HG02970 (cell line): Measurements from ENCODE around the gene GALNT10.

Experiments
- ATAC-seq: cut with Tn5 transposase; IDR thresholded peaks from one replicate; pipeline ENCODE4 v1.9.1; 2021; ENCODE audit warnings: mild to moderate bottlenecking, moderate library complexity, moderate number of reproducible peaks; ENCODE audit not compliant: unreplicated experiment, low FRiP score

The GALNT10 gene

DNA sequence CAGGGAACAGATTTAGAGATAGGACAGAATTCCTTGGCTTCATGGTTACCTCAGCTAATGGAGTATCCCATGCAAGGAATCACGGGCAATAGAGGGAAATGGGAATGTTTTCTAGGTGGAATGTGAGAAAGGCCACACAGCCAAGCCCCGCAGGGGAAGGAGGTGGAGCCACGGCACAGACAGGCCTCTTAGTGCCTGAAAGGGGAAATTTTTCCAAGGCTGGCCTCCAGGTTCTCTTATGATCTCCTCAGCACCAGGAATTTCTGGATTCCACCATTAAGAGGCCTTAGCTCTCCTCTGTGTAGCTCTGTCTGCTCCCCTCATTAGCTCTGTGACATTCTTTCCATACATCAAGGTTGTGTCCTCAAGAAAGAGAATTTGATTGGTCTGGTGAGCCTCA lies 124.7 kb downstream of the GALNT10 start:
- ATAC-seq = no peak

- no peak for ATAC-seq
Measured at GRCh38 chr5:154315756-154316155, 125.2 kb downstream of the GALNT10 start.

DNA sequence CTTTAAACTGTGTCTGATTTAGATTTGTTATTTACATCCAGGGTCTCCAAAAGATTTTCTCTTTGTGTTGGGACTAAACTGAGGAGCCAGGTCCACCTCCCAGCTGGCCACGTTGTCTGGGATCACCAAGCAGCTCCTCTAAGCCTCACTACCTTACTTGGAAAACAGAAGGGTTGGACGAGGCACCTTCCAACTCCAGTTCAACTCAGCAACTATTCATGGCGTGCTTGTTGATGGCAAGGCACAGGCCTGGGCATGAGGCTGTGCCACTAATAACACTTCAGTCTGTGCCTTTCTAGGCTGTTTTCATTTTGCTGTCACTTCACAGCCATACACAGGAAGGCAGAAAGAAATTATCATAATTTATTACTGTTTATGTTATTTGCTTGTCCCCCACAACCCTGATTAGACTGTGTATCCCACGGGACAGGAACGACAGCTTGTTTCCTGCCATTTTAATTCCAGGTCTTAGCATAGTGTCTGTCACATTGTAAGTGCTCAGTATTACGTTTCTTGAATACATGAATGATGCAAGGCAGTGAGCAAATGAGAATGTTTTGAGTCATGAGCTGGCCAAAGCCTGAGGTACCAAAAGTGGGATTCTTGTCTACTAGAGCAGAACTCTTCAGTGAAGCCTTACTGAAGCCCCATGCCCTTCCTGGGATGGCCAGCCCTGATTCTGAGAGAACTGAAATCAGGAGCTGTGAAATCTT lies 125.8 kb downstream of the GALNT10 start:
- ATAC-seq = no peak

- no peak for ATAC-seq
Measured at GRCh38 chr5:154317916-154318315, 127.4 kb downstream of the GALNT10 start.

DNA sequence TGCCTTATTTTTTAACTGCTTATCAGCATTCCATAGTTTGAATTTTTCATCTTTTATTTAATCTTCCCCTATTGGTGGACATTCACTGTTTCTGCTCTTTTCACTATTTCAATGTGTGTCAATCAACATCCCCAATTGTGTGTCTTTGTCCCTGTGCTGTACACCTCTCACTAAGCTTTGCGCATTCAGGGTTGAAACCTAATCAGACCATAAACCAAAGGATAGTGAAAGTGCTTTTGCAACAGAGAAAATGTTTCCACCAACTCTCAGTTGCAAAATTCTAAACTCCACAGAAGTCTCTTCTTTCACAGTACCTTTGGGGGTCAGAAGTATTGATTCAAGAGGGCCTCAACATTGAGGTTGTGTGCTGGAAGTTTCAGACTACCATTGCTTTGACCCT lies 128.2 kb downstream of the GALNT10 start:
- ATAC-seq = no peak

- ATAC-seq = no peak
Measured at GRCh38 chr5:154319736-154320135, 129.2 kb downstream of the GALNT10 start.

DNA sequence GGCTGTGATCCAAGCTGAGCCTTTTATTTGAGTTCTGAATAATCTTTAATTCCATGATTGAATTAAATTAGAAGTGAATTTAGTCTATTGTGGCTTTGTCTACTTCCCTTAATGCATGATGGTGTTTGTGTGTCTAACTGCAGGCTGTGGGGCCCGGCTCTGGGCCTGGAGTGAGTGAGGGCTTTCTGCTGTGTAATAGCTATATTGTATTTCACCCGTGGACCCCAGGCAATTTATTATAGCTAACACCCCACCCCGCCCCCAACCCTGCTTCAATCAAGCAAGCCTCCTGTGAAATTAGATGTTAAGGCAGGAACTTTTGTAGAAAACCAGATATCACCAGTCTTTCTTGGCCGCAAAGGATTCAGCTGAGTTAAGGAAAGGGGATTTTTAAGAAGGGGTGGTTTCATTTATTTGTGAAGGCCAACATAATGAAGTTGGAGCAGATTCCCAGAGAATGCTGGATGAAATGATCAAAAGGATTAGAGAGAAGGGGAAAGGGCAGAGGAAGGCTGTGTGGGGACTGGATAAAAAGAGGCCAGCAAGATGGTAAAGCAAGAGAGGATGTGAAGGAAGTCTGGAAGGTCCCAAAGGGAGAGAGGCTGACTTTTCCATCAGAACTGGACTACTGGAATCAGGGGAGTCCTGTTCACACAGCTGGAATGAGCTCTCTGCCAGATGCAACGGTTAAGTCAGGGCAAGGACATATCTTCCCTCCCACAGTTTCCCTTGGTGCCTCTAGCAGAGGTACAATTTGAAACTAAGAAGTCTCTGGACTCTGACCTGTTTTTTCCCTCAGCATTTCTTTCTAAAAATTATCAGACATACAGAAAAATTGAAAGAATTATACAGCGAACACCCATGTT lies 129.9 kb downstream of the GALNT10 start:
- ATAC-seq = no peak

DNA sequence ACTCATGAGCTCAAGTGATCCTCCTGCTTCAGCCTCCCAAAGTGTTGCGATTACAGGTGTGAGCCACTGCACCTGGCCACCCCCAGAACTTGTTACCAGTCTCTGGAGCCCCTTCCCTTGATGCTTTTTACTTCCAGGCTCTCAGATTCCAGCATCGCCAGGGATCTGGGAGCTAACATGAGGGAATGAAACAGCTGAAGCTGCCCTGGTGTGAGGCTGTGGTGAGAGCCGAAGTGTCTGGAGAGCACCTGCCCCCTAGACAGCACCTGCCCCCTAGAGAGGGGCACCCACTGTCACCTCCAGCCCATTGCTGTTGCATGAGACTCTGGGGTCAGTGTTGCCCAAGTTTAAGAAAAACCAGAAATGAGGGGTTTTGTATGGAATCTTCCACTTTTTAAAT lies 131.0 kb downstream of the GALNT10 start:
- no peak for ATAC-seq

DNA sequence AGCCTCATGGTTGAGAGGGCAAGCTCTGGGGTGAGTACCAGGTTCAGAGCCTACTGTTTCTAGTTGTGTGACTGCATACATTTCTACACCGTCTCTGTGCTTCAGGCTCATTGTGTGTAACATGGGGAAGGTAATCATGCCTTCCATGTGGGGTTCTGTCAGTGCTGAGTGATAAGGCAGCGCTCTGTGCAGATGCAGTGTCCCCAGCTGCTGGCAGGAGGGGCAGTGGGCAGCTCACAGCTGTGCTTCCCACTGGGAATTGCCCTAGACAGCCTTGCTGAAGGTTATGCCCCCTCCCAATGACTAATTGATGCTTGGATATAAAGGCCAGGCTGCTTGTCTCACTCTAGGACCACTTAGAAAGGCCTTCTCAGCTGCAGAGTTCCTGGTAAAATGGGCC lies 133.5 kb downstream of the GALNT10 start:
- no peak for ATAC-seq

GRCh38 chr5:154325566-154325965 lies 135.0 kb downstream of the GALNT10 start:
- ATAC-seq = no peak

- no peak for ATAC-seq
Measured at GRCh38 chr5:154329062-154329461, 138.5 kb downstream of the GALNT10 start.

- ATAC-seq = no peak
Measured at GRCh38 chr5:154329519-154330040, 139.0 kb downstream of the GALNT10 start.

DNA sequence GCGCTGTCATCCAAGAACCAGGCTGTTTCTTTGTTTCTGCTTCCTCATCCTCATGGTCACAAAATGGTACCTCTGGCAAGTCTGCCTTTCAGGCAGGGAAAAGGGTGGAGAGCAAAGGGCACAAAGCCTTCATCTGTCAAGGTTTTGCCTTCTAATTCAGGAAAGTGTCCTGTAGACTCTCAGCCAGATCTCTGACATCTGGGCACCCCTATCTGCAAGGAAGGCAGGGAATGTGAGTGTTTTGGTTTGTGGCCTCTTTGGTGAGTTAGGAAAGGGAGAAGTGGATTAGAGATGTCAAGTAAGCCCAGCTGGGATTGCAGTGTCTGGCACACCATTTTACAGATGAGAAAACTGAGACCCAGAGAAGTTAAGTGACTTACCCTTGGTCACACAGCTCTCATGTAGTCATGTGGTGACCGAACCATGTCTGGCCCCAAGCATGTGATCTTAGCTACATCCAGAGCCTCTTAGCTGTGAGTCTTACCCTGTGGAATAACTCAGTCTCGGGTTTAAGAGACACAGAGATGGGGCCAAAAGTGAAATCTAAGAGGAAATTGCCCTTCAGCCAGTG lies 139.6 kb downstream of the GALNT10 start:
- ATAC-seq = no peak

- no peak for ATAC-seq
Measured at GRCh38 chr5:154331232-154331631, 140.7 kb downstream of the GALNT10 start.

- no peak for ATAC-seq
Measured at GRCh38 chr5:154331924-154332323, 141.4 kb downstream of the GALNT10 start.

GRCh38 chr5:154332451-154332850 lies 141.9 kb downstream of the GALNT10 start:
- no peak for ATAC-seq

DNA sequence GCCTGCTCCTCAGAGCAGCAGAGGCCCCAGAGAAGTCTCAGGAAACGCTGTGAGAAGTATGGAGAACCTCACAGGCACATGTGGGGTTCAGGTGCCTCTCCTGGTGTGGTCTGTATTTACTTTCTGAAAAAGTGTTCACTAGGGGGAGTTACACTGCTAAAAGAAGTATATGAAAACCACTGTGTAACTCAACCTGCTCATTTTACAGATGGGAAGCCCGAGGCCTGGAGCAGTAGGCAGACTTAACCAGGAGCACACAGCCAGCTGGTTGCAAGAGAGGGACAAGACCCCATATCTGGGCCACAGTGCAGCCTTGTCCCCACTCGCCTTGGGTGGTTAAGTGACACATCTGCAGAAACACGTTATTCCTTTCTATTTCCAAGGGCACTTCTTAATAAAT lies 142.5 kb downstream of the GALNT10 start:
- ATAC-seq = no peak

DNA sequence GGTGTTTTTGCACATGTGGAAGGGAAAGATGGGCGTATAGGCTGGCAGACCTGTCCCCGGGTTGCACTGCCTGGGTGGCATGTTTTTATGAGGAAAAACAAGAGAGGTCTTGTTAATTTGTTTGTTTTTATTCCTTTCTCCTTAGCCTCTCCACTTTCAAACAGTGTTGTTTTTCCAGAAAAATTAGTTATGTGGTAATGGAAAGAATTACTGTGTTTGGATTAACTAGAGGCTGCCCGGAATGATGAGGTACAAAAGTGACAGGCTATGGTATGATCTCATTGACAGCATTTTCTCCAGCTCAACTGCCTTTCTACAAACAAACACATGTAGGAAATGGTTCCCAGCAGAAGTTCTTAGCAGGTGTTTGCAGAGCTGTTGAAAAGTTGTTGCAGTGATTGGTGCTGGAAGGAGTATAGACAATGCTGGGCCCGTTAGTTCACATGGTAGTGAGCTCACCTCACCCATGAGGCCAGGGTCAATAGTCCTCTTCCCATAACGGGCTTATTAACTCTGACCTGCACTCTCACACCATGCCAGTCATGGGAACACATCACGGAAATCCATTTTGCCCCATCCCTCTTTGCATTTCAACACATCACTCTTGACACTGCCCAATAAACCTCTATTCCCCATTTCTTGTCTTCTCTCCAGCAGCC lies 144.0 kb downstream of the GALNT10 start:
- ATAC-seq = no peak

DNA sequence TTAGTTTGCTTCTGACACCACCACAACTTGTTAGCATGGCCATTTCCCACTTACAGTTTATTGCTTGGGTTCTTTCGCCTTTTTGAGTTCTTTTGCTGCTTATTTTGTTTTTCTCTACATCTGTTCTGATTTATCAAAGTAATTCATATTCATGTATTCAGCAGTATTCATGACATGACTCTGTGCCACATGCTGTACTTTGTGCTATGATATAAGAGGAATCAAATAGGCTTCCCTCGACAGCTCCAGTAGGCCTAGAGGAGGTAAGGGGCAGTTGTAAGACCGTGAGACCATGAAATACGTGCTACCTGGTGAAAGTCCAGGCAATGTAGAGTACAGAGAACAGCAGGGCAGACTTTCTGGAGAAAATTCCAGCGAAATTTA lies 144.5 kb downstream of the GALNT10 start:
- ATAC-seq = no peak

DNA sequence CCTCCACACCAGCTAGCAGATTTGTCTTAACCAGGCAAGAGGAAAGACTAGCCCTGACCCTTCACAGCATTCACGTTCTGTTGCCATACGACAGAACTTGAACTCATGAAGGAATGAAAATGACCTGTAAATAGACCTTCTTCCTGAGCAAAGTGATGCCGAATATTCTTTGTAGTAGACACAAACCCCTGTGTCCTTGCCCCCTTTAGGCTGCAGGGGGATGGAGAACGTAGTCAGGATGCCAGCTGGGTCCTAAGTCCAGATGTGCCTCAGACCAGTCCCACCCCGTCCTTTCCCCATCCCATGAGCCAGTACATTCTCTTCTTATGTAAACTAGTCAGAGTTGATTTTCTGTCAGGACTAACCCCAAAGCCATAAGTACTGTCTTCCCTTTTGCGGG lies 151.1 kb downstream of the GALNT10 start:
- ATAC-seq = no peak

- no peak for ATAC-seq
Measured at GRCh38 chr5:154342211-154342610, 151.7 kb downstream of the GALNT10 start.
